Measurements from ENCODE around the gene CPNE2.
"Not testable (repeated sequence)": the region's sequence is repeated elsewhere in the genome, so short reads cannot be mapped to it uniquely, and the experiment has no call there.

CPNE2 gene

GRCh38 chr16:57185945-57186871 lies 93.8 kb downstream of the CPNE2 start, which contains the start of the genes PSME3IP1 and RSPRY1:
TSS of gene PSME3IP1 (minus strand) at chr16:57186039. CDS start at chr16:57173854, 12,185 bp downstream.
TSS of gene RSPRY1 (plus strand) at chr16:57186329. CDS start at chr16:57204659, 18,330 bp downstream.
- Mint-ChIP-seq H3K4me3 (peak within 1 kb of the TSS; percentile 98), H3K27ac (peak within 1 kb of the TSS; percentile 98), H3K9me3 (no peaks in the 10 kb centered on the region), H3K27me3 (no peaks in the 10 kb centered on the region), H3K36me3 (ENCODE audit: low read depth) (peaks cover 36% of the 10 kb centered on the region), H3K4me1 (ENCODE audit: low read depth) (peaks cover 57% of the 10 kb centered on the region)
- DNase-seq = peak; percentile 97

GRCh38 chr16:57186872-57187854 lies 94.8 kb downstream of the CPNE2 start:
- H3K9me3 Mint-ChIP-seq = no peaks in the 10 kb centered on the region
- peak; percentile 47 for DNase-seq
- peaks cover 61% of the 10 kb centered on the region for H3K4me1 Mint-ChIP-seq (ENCODE audit: low read depth)

GRCh38 chr16:57187902-57188710 lies 95.7 kb downstream of the CPNE2 start:
- H3K9me3 Mint-ChIP-seq, DNase-seq, H3K27me3 Mint-ChIP-seq: not testable (repeated sequence)
- H3K4me3 Mint-ChIP-seq = peak overlapping the region; percentile 98
- H3K27ac Mint-ChIP-seq = peak overlapping the region; percentile 98
- H3K4me1 Mint-ChIP-seq (ENCODE audit: low read depth) = peaks cover 63% of the 10 kb centered on the region
- peaks cover 36% of the 10 kb centered on the region for H3K36me3 Mint-ChIP-seq (ENCODE audit: low read depth)

More at GRCh38 chr16:57186872-57187854, 94.8 kb downstream of the CPNE2 start:
- no peaks in the 10 kb centered on the region for H3K27me3 Mint-ChIP-seq
- H3K27ac Mint-ChIP-seq = peak overlapping the region; percentile 98
- peak overlapping the region; percentile 98 for H3K4me3 Mint-ChIP-seq
- peaks cover 35% of the 10 kb centered on the region for H3K36me3 Mint-ChIP-seq (ENCODE audit: low read depth)

- Mint-ChIP-seq H3K27ac (no peak overlapping the region), H3K9me3 (no peaks in the 10 kb centered on the region), H3K36me3 (ENCODE audit: low read depth) (peaks cover 36% of the 10 kb centered on the region), H3K27me3 (no peaks in the 10 kb centered on the region), H3K4me1 (ENCODE audit: low read depth) (peaks cover 65% of the 10 kb centered on the region), H3K4me3 (no peak overlapping the region)
- DNase-seq = no peak
Observed at GRCh38 chr16:57188711-57189002, 96.3 kb downstream of the CPNE2 start.

- H3K9me3 Mint-ChIP-seq, DNase-seq, H3K27me3 Mint-ChIP-seq, H3K4me3 Mint-ChIP-seq, H3K27ac Mint-ChIP-seq: not testable (repeated sequence)
- Mint-ChIP-seq H3K36me3 (ENCODE audit: low read depth) (peaks cover 35% of the 10 kb centered on the region), H3K4me1 (ENCODE audit: low read depth) (peaks cover 65% of the 10 kb centered on the region)
Observed at GRCh38 chr16:57189527-57189926, 97.1 kb downstream of the CPNE2 start.

GRCh38 chr16:57190136-57190535 lies 97.8 kb downstream of the CPNE2 start:
- Mint-ChIP-seq H3K27ac (no peak overlapping the region), H3K4me1 (ENCODE audit: low read depth) (peaks cover 62% of the 10 kb centered on the region), H3K27me3 (no peaks in the 10 kb centered on the region), H3K9me3 (no peaks in the 10 kb centered on the region), H3K4me3 (no peak overlapping the region), H3K36me3 (ENCODE audit: low read depth) (peaks cover 32% of the 10 kb centered on the region)
- no peak for DNase-seq

GRCh38 chr16:57191056-57191571 lies 98.7 kb downstream of the CPNE2 start:
- Mint-ChIP-seq H3K9me3 (no peaks in the 10 kb centered on the region), H3K4me1 (ENCODE audit: low read depth) (peaks cover 62% of the 10 kb centered on the region), H3K27ac (no peak overlapping the region), H3K36me3 (ENCODE audit: low read depth) (peaks cover 26% of the 10 kb centered on the region), H3K27me3 (no peaks in the 10 kb centered on the region), H3K4me3 (no peak overlapping the region)
- DNase-seq = no peak

GRCh38 chr16:57192146-57192545 lies 99.8 kb downstream of the CPNE2 start:
- Mint-ChIP-seq H3K27me3 (no peaks in the 10 kb centered on the region), H3K4me3 (no peak overlapping the region), H3K36me3 (ENCODE audit: low read depth) (peaks cover 24% of the 10 kb centered on the region), H3K9me3 (no peaks in the 10 kb centered on the region), H3K4me1 (ENCODE audit: low read depth) (peaks cover 69% of the 10 kb centered on the region), H3K27ac (no peak overlapping the region)
- DNase-seq = no peak

GRCh38 chr16:57192720-57193486 lies 100.5 kb downstream of the CPNE2 start:
- Mint-ChIP-seq H3K4me3 (no peak overlapping the region), H3K27me3 (no peaks in the 10 kb centered on the region), H3K36me3 (ENCODE audit: low read depth) (peaks cover 22% of the 10 kb centered on the region), H3K27ac (no peak overlapping the region), H3K9me3 (no peaks in the 10 kb centered on the region), H3K4me1 (ENCODE audit: low read depth) (peaks cover 61% of the 10 kb centered on the region)
- no peak for DNase-seq

- Mint-ChIP-seq H3K4me3 (no peak overlapping the region), H3K9me3 (no peaks in the 10 kb centered on the region), H3K4me1 (ENCODE audit: low read depth) (peaks cover 51% of the 10 kb centered on the region), H3K27me3 (no peaks in the 10 kb centered on the region), H3K27ac (peak overlapping the region; percentile 53), H3K36me3 (ENCODE audit: low read depth) (peaks cover 26% of the 10 kb centered on the region)
- DNase-seq = no peak
Observed at GRCh38 chr16:57194512-57194911, 102.1 kb downstream of the CPNE2 start.

GRCh38 chr16:57196286-57196685 lies 103.9 kb downstream of the CPNE2 start:
- H3K4me1 Mint-ChIP-seq (ENCODE audit: low read depth) = peaks cover 38% of the 10 kb centered on the region

GRCh38 chr16:57196753-57197152 lies 104.4 kb downstream of the CPNE2 start:
- Mint-ChIP-seq H3K36me3 (ENCODE audit: low read depth) (peaks cover 22% of the 10 kb centered on the region), H3K27ac (no peak overlapping the region), H3K4me1 (ENCODE audit: low read depth) (peaks cover 35% of the 10 kb centered on the region), H3K27me3 (no peaks in the 10 kb centered on the region), H3K9me3 (no peaks in the 10 kb centered on the region), H3K4me3 (no peak overlapping the region)
- DNase-seq = no peak

More at GRCh38 chr16:57196286-57196685, 103.9 kb downstream of the CPNE2 start:
- DNase-seq = no peak
- Mint-ChIP-seq H3K27ac (no peak overlapping the region), H3K27me3 (no peaks in the 10 kb centered on the region), H3K36me3 (ENCODE audit: low read depth) (peaks cover 22% of the 10 kb centered on the region), H3K9me3 (no peaks in the 10 kb centered on the region), H3K4me3 (no peak overlapping the region)

All from activated T-cell treated with anti-CD3 and anti-CD28 coated beads, Interleukin-2, amount 50 U/mL, for 24 hours (primary cell).